ENCODE data around the gene NNMT. TPM values are rescaled to one million over a fixed set of nuclear protein-coding genes. Genes with fewer than 3 reads are reported as not detected.

NNMT gene
- total and polyA plus RNA-seq, 2 experiments from 2014 or later: 150 to 385 TPM

- whole genome bisulfite sequencing (ENCODE audit: low lambda C conversion rate, missing lambda C conversion rate): 61% methylated on average over 7 of the region's 7 CpGs
- H4K20me1 ChIP-seq (ENCODE audit: insufficient read depth, poor library complexity, severe bottlenecking): no peaks in the 10 kb centered on the region
- H2AFZ ChIP-seq: no peak overlapping the region
- no peak overlapping the region for H3K4me3 ChIP-seq
- no peaks in the 10 kb centered on the region for H3K9me3 ChIP-seq (ENCODE audit: low read depth)
- no peaks in the 10 kb centered on the region for H3K36me3 ChIP-seq (replicated peaks; ENCODE audit: insufficient read depth, low read depth)
- no peaks in the 10 kb centered on the region for H3K79me2 ChIP-seq
- H3K27ac ChIP-seq: peak overlapping the region; percentile 72
- no peaks in the 10 kb centered on the region for H3K9me2 ChIP-seq (replicated peaks; ENCODE audit: insufficient read depth)
- TF ChIP-seq CTCF (IDR thresholded peaks at IDR 0.05; ENCODE audit: poor library complexity) (no peak), EZH2 (IDR thresholded peaks at IDR 0.05; ENCODE audit: borderline replicate concordance) (no peak), EZH2phosphoT487 (IDR thresholded peaks at IDR 0.05; ENCODE audit: low read depth, severe bottlenecking, unreplicated experiment) (no peak)
- peaks cover 10% of the 10 kb centered on the region for H3K4me1 ChIP-seq (ENCODE audit: insufficient read depth)
- H3K27me3 ChIP-seq: no peaks in the 10 kb centered on the region
- DNase-seq (ENCODE audit: low spot score): no peak
- H3K4me2 ChIP-seq: peak overlapping the region; percentile 39
Measured at GRCh38 chr11:114263513-114264170, 32.6 kb upstream of the NNMT start.

- Histone ChIP-seq H3K27me3 (no peaks in the 10 kb centered on the region), H3K4me2 (no peak overlapping the region), H3K9me3 (ENCODE audit: low read depth) (no peaks in the 10 kb centered on the region), H3K36me3 (replicated peaks; ENCODE audit: insufficient read depth, low read depth) (no peaks in the 10 kb centered on the region), H2AFZ (no peak overlapping the region), H3K9me2 (replicated peaks; ENCODE audit: insufficient read depth) (no peaks in the 10 kb centered on the region), H3K4me3 (no peak overlapping the region), H3K4me1 (ENCODE audit: insufficient read depth) (peaks cover 6% of the 10 kb centered on the region), H3K79me2 (no peaks in the 10 kb centered on the region), H4K20me1 (ENCODE audit: insufficient read depth, poor library complexity, severe bottlenecking) (no peaks in the 10 kb centered on the region), H3K27ac (no peak overlapping the region)
- no peak for TF ChIP-seq EZH2 (IDR thresholded peaks at IDR 0.05; ENCODE audit: borderline replicate concordance)
- TF ChIP-seq CTCF (IDR thresholded peaks at IDR 0.05; ENCODE audit: poor library complexity): no peak
- no peak for TF ChIP-seq EZH2phosphoT487 (IDR thresholded peaks at IDR 0.05; ENCODE audit: low read depth, severe bottlenecking, unreplicated experiment)
- no peak for DNase-seq (ENCODE audit: low spot score)
- 87% methylated on average over 2 of the region's 2 CpGs for WGBS (ENCODE audit: low lambda C conversion rate, missing lambda C conversion rate)
Measured at GRCh38 chr11:114264381-114264780, 31.8 kb upstream of the NNMT start.

GRCh38 chr11:114265122-114265878, 30.9 kb upstream of the NNMT start:
- no peak overlapping the region for H3K4me3 ChIP-seq
- no peak overlapping the region for H3K4me2 ChIP-seq
- H4K20me1 ChIP-seq (ENCODE audit: insufficient read depth, poor library complexity, severe bottlenecking): no peaks in the 10 kb centered on the region
- H3K36me3 ChIP-seq (replicated peaks; ENCODE audit: insufficient read depth, low read depth): no peaks in the 10 kb centered on the region
- WGBS (ENCODE audit: low lambda C conversion rate, missing lambda C conversion rate): 86% methylated on average over 8 of the region's 8 CpGs
- no peak overlapping the region for H3K27ac ChIP-seq
- H3K4me1 ChIP-seq (ENCODE audit: insufficient read depth): peaks cover 6% of the 10 kb centered on the region
- no peaks in the 10 kb centered on the region for H3K79me2 ChIP-seq
- H2AFZ ChIP-seq: no peak overlapping the region
- no peaks in the 10 kb centered on the region for H3K9me3 ChIP-seq (ENCODE audit: low read depth)
- no peaks in the 10 kb centered on the region for H3K9me2 ChIP-seq (replicated peaks; ENCODE audit: insufficient read depth)
- no peak for DNase-seq (ENCODE audit: low spot score)
- TF ChIP-seq EZH2phosphoT487 (IDR thresholded peaks at IDR 0.05; ENCODE audit: low read depth, severe bottlenecking, unreplicated experiment): no peak
- TF ChIP-seq EZH2 (IDR thresholded peaks at IDR 0.05; ENCODE audit: borderline replicate concordance): no peak
- no peak for TF ChIP-seq CTCF (IDR thresholded peaks at IDR 0.05; ENCODE audit: poor library complexity)
- H3K27me3 ChIP-seq: no peaks in the 10 kb centered on the region

All from hepatocyte (in vitro differentiated cells).